MCF 10A (cell line): Measurements from ENCODE around the gene MOB2. TPM values are rescaled to one million over a fixed set of nuclear protein-coding genes. Genes with fewer than 3 reads are reported as not detected.

Source experiments
- BruUV-seq: library from RNA; stranded (reverse); fragments of 400-500 nt; replicated peaks from 2 replicates; lab custom pipeline; 2021; lab: Mats Ljungman, UMichigan
- CTCF ChIA-PET: fragments of 300-600 bp; sonication (Branson Sonifier 250); formaldehyde crosslinking; extraction: SDS; loops from one replicate; lab custom pipeline; 2021; ENCODE audit warnings: antibody characterized with exemption, inconsistent platforms; lab: Yijun Ruan, JAX
- POLR2A ChIA-PET: fragments of 300-600, 350-650 bp; sonication (Branson Sonifier 250); formaldehyde crosslinking; extraction: SDS; loops from one replicate; lab custom pipeline; 2020; ENCODE audit warnings: antibody characterized with exemption, inconsistent platforms; lab: Yijun Ruan, JAX
- DNase-seq: peaks from one replicate; pipeline ENCODE4 v3.0.0-alpha.2; 2018; ENCODE audit not compliant: unreplicated experiment
- H3K27ac Mint-ChIP-seq: one replicate; pipeline ENCODE4 v1.8.0; 2022; ENCODE audit warnings: mild to moderate bottlenecking, low read depth, mixed read lengths; ENCODE audit not compliant: unreplicated experiment
- H3K27me3 Mint-ChIP-seq: one replicate; pipeline ENCODE4 v1.8.0; 2022; ENCODE audit warnings: mixed read lengths; ENCODE audit not compliant: insufficient read depth, unreplicated experiment
- H3K36me3 Mint-ChIP-seq: one replicate; pipeline ENCODE4 v1.8.0; 2022; ENCODE audit warnings: mild to moderate bottlenecking, moderate library complexity, mixed read lengths; ENCODE audit not compliant: insufficient read depth, unreplicated experiment
- H3K4me1 Mint-ChIP-seq: one replicate; pipeline ENCODE4 v1.8.0; 2022; ENCODE audit warnings: mixed read lengths; ENCODE audit not compliant: insufficient read depth, unreplicated experiment
- H3K4me3 Mint-ChIP-seq: one replicate; pipeline ENCODE4 v1.8.0; 2022; ENCODE audit warnings: mild to moderate bottlenecking, moderate library complexity, mixed read lengths; ENCODE audit not compliant: unreplicated experiment
- H3K9me3 Mint-ChIP-seq: one replicate; pipeline ENCODE4 v1.8.0; 2022; ENCODE audit warnings: mixed read lengths; ENCODE audit not compliant: unreplicated experiment
- intact Hi-C: fragments of 100-400 bp; cut with micrococcal nuclease; formaldehyde crosslinking; loops from 2 replicates; pipeline ENCODE4 v1.14.1; 2022
- total RNA-seq: library from RNA; stranded (reverse); gene quantifications from 2 replicates; pipeline ENCODE4 v1.2.3, GENCODE V29; 2022
- TF ChIP-seq, protein P1 (sequence below): fragments of 200-600 bp; IDR thresholded peaks from one replicate; pipeline ENCODE4 v1.8.0; 2022; ENCODE audit warnings: antibody characterized with exemption, mild to moderate bottlenecking; ENCODE audit not compliant: unreplicated experiment

The MOB2 gene
- total RNA-seq, 1 experiment from 2014 or later, result 20.2 TPM

DNA sequence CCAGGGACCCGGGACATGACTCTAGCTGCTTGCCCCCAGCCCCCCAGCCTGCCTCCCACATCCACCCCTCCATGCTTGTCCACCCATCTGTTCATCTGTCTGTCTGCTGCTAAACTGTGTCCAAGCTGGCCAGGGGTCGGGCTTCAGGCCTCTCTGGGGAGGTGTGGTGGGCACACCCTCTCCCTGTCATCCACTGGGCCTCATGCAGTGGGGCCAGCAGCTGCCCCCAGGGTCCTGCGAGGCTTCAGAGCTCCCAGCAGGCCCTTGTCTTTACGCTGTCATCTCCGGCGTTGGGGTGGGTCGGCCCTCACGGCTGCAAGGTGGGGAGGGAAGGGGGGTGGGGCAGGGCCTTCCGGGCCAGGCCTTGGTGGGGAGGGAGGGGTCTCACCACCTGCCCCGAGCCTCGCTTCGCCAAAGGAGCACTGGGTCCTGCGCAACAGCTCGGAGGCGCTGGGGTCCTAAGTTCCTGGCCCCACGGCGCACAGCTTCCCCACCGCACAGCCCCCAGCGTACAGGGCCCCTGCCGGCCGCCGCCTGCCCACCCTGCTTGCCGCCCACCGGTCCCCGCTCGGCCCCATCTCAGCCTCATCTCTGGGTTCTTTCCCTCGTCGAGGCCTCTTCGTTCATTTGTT is 26.7 kb downstream of the MOB2 start:
- intact Hi-C loops, result no loop called here
- no peaks in the 10 kb centered on the region for H3K36me3 Mint-ChIP-seq
- ChIA-PET CTCF (no interaction called here), POLR2A (no interaction called here)
- TF ChIP-seq, protein P1, sequence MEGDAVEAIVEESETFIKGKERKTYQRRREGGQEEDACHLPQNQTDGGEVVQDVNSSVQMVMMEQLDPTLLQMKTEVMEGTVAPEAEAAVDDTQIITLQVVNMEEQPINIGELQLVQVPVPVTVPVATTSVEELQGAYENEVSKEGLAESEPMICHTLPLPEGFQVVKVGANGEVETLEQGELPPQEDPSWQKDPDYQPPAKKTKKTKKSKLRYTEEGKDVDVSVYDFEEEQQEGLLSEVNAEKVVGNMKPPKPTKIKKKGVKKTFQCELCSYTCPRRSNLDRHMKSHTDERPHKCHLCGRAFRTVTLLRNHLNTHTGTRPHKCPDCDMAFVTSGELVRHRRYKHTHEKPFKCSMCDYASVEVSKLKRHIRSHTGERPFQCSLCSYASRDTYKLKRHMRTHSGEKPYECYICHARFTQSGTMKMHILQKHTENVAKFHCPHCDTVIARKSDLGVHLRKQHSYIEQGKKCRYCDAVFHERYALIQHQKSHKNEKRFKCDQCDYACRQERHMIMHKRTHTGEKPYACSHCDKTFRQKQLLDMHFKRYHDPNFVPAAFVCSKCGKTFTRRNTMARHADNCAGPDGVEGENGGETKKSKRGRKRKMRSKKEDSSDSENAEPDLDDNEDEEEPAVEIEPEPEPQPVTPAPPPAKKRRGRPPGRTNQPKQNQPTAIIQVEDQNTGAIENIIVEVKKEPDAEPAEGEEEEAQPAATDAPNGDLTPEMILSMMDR, result no peak
- no TSS peak for BruUV-seq
- H3K9me3 Mint-ChIP-seq, result no peaks in the 10 kb centered on the region
- no peak overlapping the region for H3K4me3 Mint-ChIP-seq
- no peaks in the 10 kb centered on the region for H3K27me3 Mint-ChIP-seq
- H3K4me1 Mint-ChIP-seq, result no peaks in the 10 kb centered on the region
- DNase-seq, result no peak
- no peak overlapping the region for H3K27ac Mint-ChIP-seq

DNA sequence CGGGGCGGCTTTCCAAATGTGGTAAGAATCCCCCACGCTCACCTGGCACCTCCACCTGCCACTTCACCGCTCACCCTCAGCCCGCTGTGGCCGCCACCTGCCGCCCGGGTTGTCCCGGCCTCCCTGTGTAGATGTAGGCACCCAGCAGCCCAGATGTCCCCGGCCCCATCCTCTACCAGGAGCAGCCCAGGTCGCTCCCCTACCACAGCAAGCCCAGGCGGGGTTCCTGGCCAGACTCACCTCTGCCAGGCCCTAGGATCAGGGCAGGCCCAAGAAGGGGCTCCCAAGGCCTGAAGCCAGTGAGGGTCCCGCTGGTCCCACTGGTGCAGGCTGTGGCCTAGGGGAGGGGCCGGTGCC is 27.4 kb downstream of the MOB2 start:
- no peak overlapping the region for H3K4me3 Mint-ChIP-seq
- H3K27ac Mint-ChIP-seq, result no peak overlapping the region
- H3K36me3 Mint-ChIP-seq, result no peaks in the 10 kb centered on the region
- CTCF ChIA-PET, result no interaction called here
- BruUV-seq, result no TSS peak
- TF ChIP-seq, protein P1, result no peak
- DNase-seq, result no peak
- H3K4me1 Mint-ChIP-seq, result no peaks in the 10 kb centered on the region
- POLR2A ChIA-PET, result no interaction called here
- no peaks in the 10 kb centered on the region for H3K9me3 Mint-ChIP-seq
- no peaks in the 10 kb centered on the region for H3K27me3 Mint-ChIP-seq
- intact Hi-C loops, result no loop called here

DNA sequence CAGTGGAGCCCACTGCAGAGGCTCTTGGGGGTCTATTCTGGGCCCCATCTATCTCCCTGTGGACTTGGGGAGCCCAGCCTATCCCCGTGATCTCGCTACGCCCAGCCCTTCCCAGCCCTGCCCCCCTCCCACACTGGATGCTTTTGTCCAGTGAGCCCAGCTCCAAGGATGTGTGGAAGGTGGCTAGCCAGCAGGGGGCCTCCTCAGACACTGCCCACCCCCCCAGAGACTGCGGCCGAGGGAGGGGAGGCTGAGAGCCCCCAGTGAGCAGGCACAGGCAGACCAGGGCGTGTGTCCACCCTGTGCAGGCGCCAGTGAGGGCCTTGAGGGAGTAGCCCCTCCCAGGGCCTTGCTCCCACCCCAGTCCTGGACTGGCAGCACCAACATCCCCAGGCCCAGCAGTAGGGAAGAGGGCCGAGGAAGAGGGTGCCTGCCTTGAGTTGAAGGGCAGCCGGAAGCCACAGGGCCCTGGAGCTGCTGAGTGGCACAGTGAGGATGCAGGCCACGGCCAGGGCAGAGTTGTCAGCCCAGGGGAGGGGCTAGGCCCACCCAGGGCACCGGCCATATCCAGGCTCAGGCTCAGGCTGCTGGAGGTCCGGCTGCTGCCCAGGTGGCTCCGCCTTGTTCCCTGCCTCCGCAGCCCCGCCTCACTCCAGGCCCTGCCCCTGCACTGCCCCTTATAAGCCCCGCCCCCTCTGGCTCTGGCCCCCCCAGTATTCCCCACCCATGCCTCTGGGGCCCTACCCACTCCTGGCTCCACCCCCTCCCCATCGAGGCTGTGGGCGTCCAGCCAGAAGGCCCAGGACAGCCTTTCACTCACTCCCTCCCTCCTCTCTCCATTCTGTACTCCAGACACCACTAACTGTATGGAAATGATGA is 28.0 kb downstream of the MOB2 start:
- no peak overlapping the region for H3K27ac Mint-ChIP-seq
- peak; percentile 21 for DNase-seq
- ChIA-PET POLR2A (no interaction called here), CTCF (no interaction called here)
- H3K27me3 Mint-ChIP-seq, result no peaks in the 10 kb centered on the region
- intact Hi-C loops, result no loop called here
- H3K9me3 Mint-ChIP-seq, result no peaks in the 10 kb centered on the region
- no peaks in the 10 kb centered on the region for H3K36me3 Mint-ChIP-seq
- H3K4me3 Mint-ChIP-seq, result no peak overlapping the region
- BruUV-seq, result no TSS peak
- TF ChIP-seq, protein P1, result peak; percentile 30
- no peaks in the 10 kb centered on the region for H3K4me1 Mint-ChIP-seq

DNA sequence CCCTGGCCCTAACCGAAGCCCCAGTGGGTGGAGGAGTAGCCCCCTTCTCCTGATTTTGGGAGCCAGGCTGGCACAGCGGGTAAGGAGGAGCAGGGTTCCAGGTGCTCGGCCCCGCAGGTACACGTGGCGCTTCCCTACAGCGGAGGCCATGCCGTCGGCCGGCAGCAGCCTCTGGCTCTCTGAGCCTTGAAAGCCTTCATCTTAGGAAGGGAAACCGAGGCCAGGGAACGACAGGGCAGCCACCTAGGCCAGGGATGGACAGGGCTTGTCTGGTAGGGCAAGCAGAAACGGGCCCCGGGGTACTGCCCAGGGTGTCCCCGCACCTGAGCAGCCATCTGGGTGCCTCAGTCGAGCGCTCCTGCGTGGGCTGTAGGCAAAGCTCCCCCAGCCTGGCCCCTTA is 28.7 kb downstream of the MOB2 start:
- intact Hi-C loops, result no loop called here
- CTCF ChIA-PET, result no interaction called here
- H3K27me3 Mint-ChIP-seq, result no peaks in the 10 kb centered on the region
- no peak overlapping the region for H3K27ac Mint-ChIP-seq
- no peaks in the 10 kb centered on the region for H3K4me1 Mint-ChIP-seq
- no peak overlapping the region for H3K4me3 Mint-ChIP-seq
- H3K36me3 Mint-ChIP-seq, result no peaks in the 10 kb centered on the region
- no TSS peak for BruUV-seq
- TF ChIP-seq, protein P1, result no peak
- DNase-seq, result no peak
- no peaks in the 10 kb centered on the region for H3K9me3 Mint-ChIP-seq
- POLR2A ChIA-PET, result no interaction called here
